K562 (cell line): ENCODE data around the gene RIPPLY3. TPM values are rescaled to one million over a fixed set of nuclear protein-coding genes. Genes with fewer than 3 reads are reported as not detected.

ENCODE experiments used
- CXXC5 ChIP-seq: fragments of 250-450 bp; sonication (Bioruptor Pico); IDR thresholded peaks from 2 replicates; pipeline ENCODE4 v1.8.0; 2022; ENCODE audit warnings: inconsistent platforms, mild to moderate bottlenecking, moderate library complexity
- ETS2 ChIP-seq: IDR thresholded peaks from 2 replicates; pipeline ENCODE4 v1.6.1; 2016; ENCODE audit warnings: borderline replicate concordance, missing genetic modification characterization, mild to moderate bottlenecking, moderate library complexity, missing compliant biosample characterization; ENCODE audit not compliant: poor library complexity, severe bottlenecking
- GATAD2B ChIP-seq: fragments of 450-650 bp; IDR thresholded peaks from 2 replicates; pipeline ENCODE4 v1.6.1; 2017; ENCODE audit warnings: mild to moderate bottlenecking, borderline replicate concordance
- NEUROD1 ChIP-seq: fragments of 150-350 bp; IDR thresholded peaks from 2 replicates; pipeline ENCODE4 v1.6.1; 2014; ENCODE audit warnings: borderline replicate concordance, low read length, low read depth; ENCODE audit not compliant: partially characterized antibody
- POLR2G ChIP-seq: fragments of 200-400 bp; formaldehyde crosslinking; IDR thresholded peaks from 2 replicates; pipeline ENCODE4 v1.6.1; 2017; ENCODE audit warnings: low read depth, mild to moderate bottlenecking, antibody characterized with exemption, low read length, moderate library complexity
- SIN3A ChIP-seq, 2 experiments: fragments of 150-350 bp in 1 of 2; IDR thresholded peaks; 2 replicates each; pipeline ENCODE4 v1.6.1; 2011 to 2016; ENCODE audit warnings: borderline replicate concordance in 2 of 2, low read depth in 2 of 2, low read length in 2 of 2, mild to moderate bottlenecking in 2 of 2, moderate library complexity in 2 of 2; ENCODE audit not compliant: control insufficient read depth in 1 of 2
- SPI1 ChIP-seq: IDR thresholded peaks from 2 replicates; pipeline ENCODE4 v1.6.1; 2011; ENCODE audit warnings: low read depth, low read length, control low read depth, borderline replicate concordance
- TAF7 ChIP-seq: fragments of 450-650 bp; IDR thresholded peaks from 2 replicates; pipeline ENCODE4 v1.6.1; 2016; ENCODE audit warnings: missing genetic modification characterization, missing compliant biosample characterization
- ZNF232 ChIP-seq: sonication (generic); formaldehyde crosslinking; IDR thresholded peaks from 2 replicates; pipeline ENCODE4 v1.8.0; 2022; ENCODE audit warnings: mild to moderate bottlenecking, missing genetic modification reagents
- polyA plus RNA-seq, 8 experiments: library from polyadenylated mRNA; depleted of rRNA in 4 of 8; stranded (reverse) in 5 of 8; unstranded in 3 of 8; fragments of >200 nt; fragmentation: Nextera tagmentation in 2 of 8; fragmentation: Illumina TruSeq in 1 of 8; extraction: Ambion mirVana in 2 of 8; extraction: Trizol in 1 of 8; gene quantifications; 2 replicates each; pipeline versions ENCODE4 v1.2.1 to v1.2.3, GENCODE V29; 2011 to 2014; ENCODE audit warnings: inconsistent platforms in 1 of 8, missing spikeins in 1 of 8
- total RNA-seq, 7 experiments: library from RNA; depleted of rRNA in 6 of 7; stranded (reverse); fragments of >200 nt in 6 of 7; fragmentation: Illumina TruSeq in 2 of 7; extraction: Trizol in 2 of 7; gene quantifications; 2 replicates each; pipeline versions ENCODE4 v1.2.1 to v1.2.3, GENCODE V29; 2011 to 2021; ENCODE audit warnings: low replicate concordance in 1 of 7
- TF ChIP-seq, protein P1 (sequence below), 2 experiments: fragments of 450-650 bp; IDR thresholded peaks; 2 replicates each; pipeline ENCODE4 v1.6.1; 2016; ENCODE audit warnings: mild to moderate bottlenecking in 2 of 2, borderline replicate concordance in 1 of 2, low read depth in 1 of 2, moderate library complexity in 1 of 2
- TF ChIP-seq, protein P2 (sequence below): fragments of 450-650 bp; formaldehyde crosslinking; IDR thresholded peaks from 2 replicates; pipeline ENCODE4 v1.4.0; 2022; ENCODE audit warnings: mild to moderate bottlenecking, moderate library complexity
- TF ChIP-seq, protein P3 (sequence below): fragments of 250-450 bp; sonication (Bioruptor Pico); IDR thresholded peaks from 2 replicates; pipeline ENCODE4 v1.5.0; 2021
- TF ChIP-seq, protein P4 (sequence below): fragments of 450-650 bp; conservative IDR thresholded peaks from 2 replicates; pipeline ENCODE4 v1.6.1; 2016; ENCODE audit warnings: missing genetic modification characterization, low read depth, mild to moderate bottlenecking, missing compliant biosample characterization, moderate library complexity

RIPPLY3 gene
- total and polyA plus RNA-seq, 9 of the 15 experiments (the other 6 are each of a cell fraction or from before 2014, with no cell fraction given), result not detected

DNA sequence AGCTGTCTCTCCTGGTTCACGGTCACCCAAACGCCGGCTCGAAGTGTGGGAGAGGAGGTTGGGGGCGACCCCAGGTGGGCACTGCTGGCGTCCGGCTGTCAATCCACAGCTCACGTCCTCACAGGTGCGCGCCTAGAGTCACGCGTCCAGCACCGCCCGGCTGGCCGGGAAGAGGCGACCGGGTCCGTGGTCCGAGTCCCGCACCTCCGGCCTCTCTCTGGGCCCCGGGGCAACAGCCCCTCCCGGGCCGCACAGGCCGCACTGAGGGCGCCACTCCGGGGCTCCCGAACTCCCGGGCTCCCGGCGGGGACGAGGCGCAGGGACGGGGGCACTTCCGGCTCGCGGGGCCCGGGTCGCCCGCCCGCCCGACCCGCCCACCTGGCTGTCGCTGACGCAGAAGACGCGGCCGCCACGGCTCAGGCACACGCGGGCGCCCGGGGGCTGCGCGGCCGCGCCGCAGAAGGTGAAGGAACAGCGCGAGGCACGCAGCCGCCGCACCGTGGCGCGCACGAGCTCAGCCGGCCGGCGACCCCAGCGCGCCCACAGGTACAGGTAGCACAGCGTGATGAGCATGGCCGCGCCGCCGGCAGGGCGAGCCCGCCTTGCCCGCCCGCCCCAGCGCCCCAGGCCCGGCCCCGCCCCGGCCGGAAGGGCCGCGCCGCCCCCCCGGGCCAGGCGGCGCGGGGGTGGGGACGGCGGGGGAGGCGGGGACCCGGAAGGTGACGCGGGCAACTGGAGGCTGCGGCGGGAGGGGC lies 40.3 kb upstream of the RIPPLY3 start, which contains the start of gene HLCS (continued):
- TF ChIP-seq, protein P1, sequence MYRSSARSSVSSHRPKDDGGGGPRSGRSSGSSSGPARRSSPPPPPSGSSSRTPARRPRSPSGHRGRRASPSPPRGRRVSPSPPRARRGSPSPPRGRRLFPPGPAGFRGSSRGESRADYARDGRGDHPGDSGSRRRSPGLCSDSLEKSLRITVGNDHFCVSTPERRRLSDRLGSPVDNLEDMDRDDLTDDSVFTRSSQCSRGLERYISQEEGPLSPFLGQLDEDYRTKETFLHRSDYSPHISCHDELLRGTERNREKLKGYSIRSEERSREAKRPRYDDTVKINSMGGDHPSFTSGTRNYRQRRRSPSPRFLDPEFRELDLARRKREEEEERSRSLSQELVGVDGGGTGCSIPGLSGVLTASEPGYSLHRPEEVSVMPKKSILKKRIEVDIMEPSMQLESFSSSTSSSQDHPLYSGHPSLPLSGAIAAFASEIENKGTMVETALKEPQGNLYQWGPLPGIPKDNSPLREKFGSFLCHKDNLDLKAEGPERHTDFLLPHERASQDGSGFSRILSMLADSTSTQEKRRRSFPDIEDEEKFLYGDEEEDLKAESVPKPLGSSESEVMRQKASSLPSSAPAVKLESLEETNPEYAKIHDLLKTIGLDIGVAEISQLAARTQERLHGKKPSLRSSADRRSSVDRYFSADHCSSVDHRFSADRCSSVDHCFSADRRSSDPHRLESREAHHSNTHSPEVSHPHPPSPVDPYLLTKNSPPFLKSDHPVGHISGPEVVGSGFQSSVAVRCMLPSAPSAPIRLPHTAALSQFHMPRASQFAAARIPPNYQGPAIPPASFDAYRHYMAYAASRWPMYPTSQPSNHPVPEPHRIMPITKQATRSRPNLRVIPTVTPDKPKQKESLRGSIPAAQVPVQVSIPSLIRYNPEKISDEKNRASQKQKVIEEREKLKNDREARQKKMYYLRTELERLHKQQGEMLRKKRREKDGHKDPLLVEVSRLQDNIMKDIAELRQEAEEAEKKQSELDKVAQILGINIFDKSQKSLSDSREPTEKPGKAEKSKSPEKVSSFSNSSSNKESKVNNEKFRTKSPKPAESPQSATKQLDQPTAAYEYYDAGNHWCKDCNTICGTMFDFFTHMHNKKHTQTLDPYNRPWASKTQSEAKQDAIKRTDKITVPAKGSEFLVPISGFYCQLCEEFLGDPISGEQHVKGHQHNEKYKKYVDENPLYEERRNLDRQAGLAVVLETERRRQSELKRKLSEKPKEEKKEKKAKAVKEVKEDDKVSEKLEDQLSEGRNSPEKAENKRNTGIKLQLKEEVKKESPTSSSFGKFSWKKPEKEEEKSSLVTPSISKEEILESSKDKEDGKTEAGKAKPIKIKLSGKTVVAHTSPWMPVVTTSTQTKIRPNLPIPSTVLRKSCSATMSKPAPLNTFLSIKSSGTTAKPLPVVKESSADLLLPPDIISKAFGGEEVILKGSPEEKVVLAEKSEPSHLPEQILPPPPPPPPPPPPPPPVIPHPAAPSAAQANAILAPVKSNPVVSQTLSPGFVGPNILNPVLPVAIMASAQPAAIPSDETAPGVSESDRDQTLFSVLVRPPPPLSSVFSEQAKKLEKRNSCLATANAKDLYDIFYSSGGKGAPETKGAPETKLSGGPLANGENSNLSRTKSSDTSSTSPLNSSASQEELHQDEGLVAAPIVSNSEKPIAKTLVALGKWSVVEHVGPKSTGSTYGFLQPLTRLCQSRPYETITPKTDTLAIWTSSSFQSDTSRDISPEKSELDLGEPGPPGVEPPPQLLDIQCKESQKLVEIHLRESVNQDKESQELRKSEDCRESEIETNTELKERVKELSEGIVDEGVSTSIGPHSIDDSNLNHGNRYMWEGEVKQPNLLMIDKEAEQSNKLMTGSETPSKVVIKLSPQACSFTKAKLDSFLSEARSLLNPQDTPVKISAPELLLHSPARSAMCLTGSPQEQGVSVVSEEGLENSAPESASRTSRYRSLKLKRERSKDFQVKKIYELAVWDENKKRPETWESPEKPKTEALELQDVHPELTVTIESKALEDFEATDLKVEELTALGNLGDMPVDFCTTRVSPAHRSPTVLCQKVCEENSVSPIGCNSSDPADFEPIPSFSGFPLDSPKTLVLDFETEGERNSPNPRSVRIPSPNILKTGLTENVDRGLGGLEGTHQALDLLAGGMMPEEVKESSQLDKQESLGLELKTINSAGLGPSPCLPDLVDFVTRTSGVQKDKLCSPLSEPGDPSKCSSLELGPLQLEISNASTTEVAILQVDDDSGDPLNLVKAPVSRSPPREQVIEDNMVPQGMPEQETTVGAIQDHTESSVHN (IDR thresholded peaks at IDR 0.05; ENCODE audit: borderline replicate concordance in 1 of 2, low read depth in 1 of 2), result no peak
- TF ChIP-seq NEUROD1 (peak; percentile 11), SIN3A (IDR thresholded peaks at IDR 0.05; ENCODE audit: borderline replicate concordance in 2 of 2, control insufficient read depth in 1 of 2, low read depth in 2 of 2, low read length in 2 of 2) (peak in 1 of 2 experiments; percentile 25; a peak in 2 of 4 replicates), ZNF232 (CRISPR knock-in tag) (no peak), TAF7 (peak; percentile 34; the same call in 1 of the 2 replicates), SPI1 (no peak), GATAD2B (peak; percentile 92), CXXC5 (CRISPR knock-in tag) (peak; percentile 86), ETS2 (no peak), POLR2G (peak; percentile 95)
- TF ChIP-seq, protein P2, sequence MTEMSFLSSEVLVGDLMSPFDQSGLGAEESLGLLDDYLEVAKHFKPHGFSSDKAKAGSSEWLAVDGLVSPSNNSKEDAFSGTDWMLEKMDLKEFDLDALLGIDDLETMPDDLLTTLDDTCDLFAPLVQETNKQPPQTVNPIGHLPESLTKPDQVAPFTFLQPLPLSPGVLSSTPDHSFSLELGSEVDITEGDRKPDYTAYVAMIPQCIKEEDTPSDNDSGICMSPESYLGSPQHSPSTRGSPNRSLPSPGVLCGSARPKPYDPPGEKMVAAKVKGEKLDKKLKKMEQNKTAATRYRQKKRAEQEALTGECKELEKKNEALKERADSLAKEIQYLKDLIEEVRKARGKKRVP (CRISPR knock-in tag), result no peak
- TF ChIP-seq, protein P3, sequence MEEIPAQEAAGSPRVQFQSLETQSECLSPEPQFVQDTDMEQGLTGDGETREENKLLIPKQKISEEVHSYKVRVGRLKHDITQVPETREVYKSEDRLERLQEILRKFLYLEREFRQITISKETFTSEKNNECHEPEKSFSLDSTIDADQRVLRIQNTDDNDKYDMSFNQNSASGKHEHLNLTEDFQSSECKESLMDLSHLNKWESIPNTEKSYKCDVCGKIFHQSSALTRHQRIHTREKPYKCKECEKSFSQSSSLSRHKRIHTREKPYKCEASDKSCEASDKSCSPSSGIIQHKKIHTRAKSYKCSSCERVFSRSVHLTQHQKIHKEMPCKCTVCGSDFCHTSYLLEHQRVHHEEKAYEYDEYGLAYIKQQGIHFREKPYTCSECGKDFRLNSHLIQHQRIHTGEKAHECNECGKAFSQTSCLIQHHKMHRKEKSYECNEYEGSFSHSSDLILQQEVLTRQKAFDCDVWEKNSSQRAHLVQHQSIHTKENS, result no peak
- TF ChIP-seq, protein P4, sequence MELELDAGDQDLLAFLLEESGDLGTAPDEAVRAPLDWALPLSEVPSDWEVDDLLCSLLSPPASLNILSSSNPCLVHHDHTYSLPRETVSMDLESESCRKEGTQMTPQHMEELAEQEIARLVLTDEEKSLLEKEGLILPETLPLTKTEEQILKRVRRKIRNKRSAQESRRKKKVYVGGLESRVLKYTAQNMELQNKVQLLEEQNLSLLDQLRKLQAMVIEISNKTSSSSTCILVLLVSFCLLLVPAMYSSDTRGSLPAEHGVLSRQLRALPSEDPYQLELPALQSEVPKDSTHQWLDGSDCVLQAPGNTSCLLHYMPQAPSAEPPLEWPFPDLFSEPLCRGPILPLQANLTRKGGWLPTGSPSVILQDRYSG (tag), result no peak
